HCT116 (cell line): ENCODE results near the gene RABGAP1. TPM values are rescaled to one million over a fixed set of nuclear protein-coding genes. Genes with fewer than 3 reads are reported as not detected.

Experiments used
- ATAC-seq: fragments of 200-7000 bp; cut with Tn5 transposase; 2 replicates; pipeline ENCODE4 v1.9.1; 2020; ENCODE audit warnings: mild to moderate bottlenecking, moderate library complexity
- Bru-seq: library from RNA; stranded (reverse); fragments of 400-500 nt; gene quantifications from one replicate; lab custom pipeline; 2021; lab: Mats Ljungman, UMichigan
- BruChase-seq, 2 experiments: library from RNA; stranded (reverse); fragments of 400-500 nt; gene quantifications; one replicate each; lab custom pipeline; 2021; lab: Mats Ljungman, UMichigan
- BruUV-seq: library from RNA; stranded (reverse); fragments of 400-500 nt; replicated peaks from 2 replicates; lab custom pipeline; 2021; lab: Mats Ljungman, UMichigan
- CTCF ChIA-PET: fragments of 300-600 bp; sonication (Branson Sonifier 250); formaldehyde crosslinking; loops from one replicate; lab custom pipeline; 2021; ENCODE audit warnings: antibody characterized with exemption; lab: Charles Lee
- POLR2A ChIA-PET: fragments of 300-600, 350-600 bp; sonication (Branson Sonifier 250); formaldehyde crosslinking; loops from one replicate; lab custom pipeline; 2021; ENCODE audit warnings: antibody characterized with exemption; lab: Charles Lee
- RAD21 ChIA-PET, 2 experiments: fragments of 300-600 bp; sonication (Branson Sonifier 250); formaldehyde crosslinking; loops; one replicate each; lab custom pipeline; 2023; ENCODE audit warnings: low total read pairs in 2 of 2; ENCODE audit not compliant: uncharacterized antibody in 2 of 2, unreplicated experiment in 2 of 2, low non-redundant PET in 1 of 2; lab: Charles Lee
- DNase-seq: peaks from one replicate; pipeline ENCODE4 v3.0.0-alpha.2; 2010; ENCODE audit warnings: low read depth, low spot score
- H2AFZ ChIP-seq: fragments of 200-600 bp; shearing (Covaris generic), sonication (generic); 2 replicates; pipeline ENCODE4 v1.6.1; 2017; ENCODE audit warnings: low read depth, mixed run types, mixed read lengths, antibody characterized with exemption, low read length; ENCODE audit not compliant: poor library complexity, severe bottlenecking
- H3K27ac ChIP-seq: 2 replicates; pipeline ENCODE4 v1.5.1; 2012; ENCODE audit warnings: low read depth, low read length
- H3K27me3 ChIP-seq: fragments of 200-600 bp; sonication (generic); 2 replicates; pipeline ENCODE4 v1.6.1; 2016; ENCODE audit warnings: mixed run types, low read length, mixed read lengths; ENCODE audit not compliant: insufficient read depth
- H3K36me3 ChIP-seq, 2 experiments: fragments of 200-500 bp in 1 of 2; fragments of 200-600 bp in 1 of 2; sonication (Bioruptor generic) in 1 of 2; sonication (generic) in 1 of 2; 2 replicates each; pipeline versions ENCODE4 v1.5.1 to v1.6.1; 2014 to 2016; ENCODE audit warnings: low read length in 2 of 2, inconsistent platforms in 1 of 2, mixed read lengths in 1 of 2, mixed run types in 1 of 2; ENCODE audit not compliant: insufficient read depth in 2 of 2, control insufficient read depth in 1 of 2
- H3K4me1 ChIP-seq, 2 experiments: fragments of 200-600 bp in 1 of 2; sonication (generic) in 1 of 2; 2 replicates each; pipeline versions ENCODE4 v1.5.1 to v1.6.1; 2012 to 2017; ENCODE audit warnings: low read length in 2 of 2, inconsistent platforms in 1 of 2, mild to moderate bottlenecking in 1 of 2, mixed read lengths in 1 of 2, mixed run types in 1 of 2, moderate library complexity in 1 of 2; ENCODE audit not compliant: insufficient read depth in 2 of 2, control insufficient read depth in 1 of 2
- H3K4me2 ChIP-seq: fragments of 200-600 bp; sonication (generic); 2 replicates; pipeline ENCODE4 v1.6.1; 2017; ENCODE audit warnings: mixed run types, low read length, mixed read lengths
- H3K4me3 ChIP-seq, 2 experiments: fragments of 200-600 bp in 1 of 2; sonication (generic) in 1 of 2; replicated peaks in 1 of 2; 2 replicates each; pipeline ENCODE4 v1.5.1; 2011 to 2016; ENCODE audit warnings: low read length in 2 of 2, control low read depth in 1 of 2, low read depth in 1 of 2, mild to moderate bottlenecking in 1 of 2, mixed read lengths in 1 of 2, mixed run types in 1 of 2
- H3K79me2 ChIP-seq: fragments of 200-600 bp; sonication (generic); 2 replicates; pipeline ENCODE4 v1.6.1; 2017; ENCODE audit warnings: mild to moderate bottlenecking, mixed run types, low read length, moderate library complexity, mixed read lengths; ENCODE audit not compliant: insufficient read depth
- H3K9ac ChIP-seq: fragments of 200-600 bp; sonication (generic); 2 replicates; pipeline ENCODE4 v1.6.1; 2016; ENCODE audit warnings: low read length, mixed read lengths
- H3K9me2 ChIP-seq: fragments of 200-600 bp; sonication (generic), shearing (Covaris generic); 2 replicates; pipeline ENCODE4 v1.6.1; 2017; ENCODE audit warnings: mixed run types, mild to moderate bottlenecking, moderate library complexity; ENCODE audit not compliant: insufficient read depth
- H3K9me3 ChIP-seq, 2 experiments: fragments of 200-500 bp in 1 of 2; fragments of 200-600 bp in 1 of 2; sonication (Bioruptor generic) in 1 of 2; sonication (generic) in 1 of 2; 2 replicates each; pipeline ENCODE4 v1.6.1; 2014 to 2017; ENCODE audit warnings: low read length in 2 of 2, mixed read lengths in 2 of 2, inconsistent platforms in 1 of 2, low read depth in 1 of 2, mild to moderate bottlenecking in 1 of 2, mixed run types in 1 of 2, moderate library complexity in 1 of 2; ENCODE audit not compliant: control insufficient read depth in 1 of 2, insufficient read depth in 1 of 2
- H4K20me1 ChIP-seq: fragments of 200-600 bp; sonication (generic), shearing (Covaris generic); 2 replicates; pipeline ENCODE4 v1.6.1; 2017; ENCODE audit warnings: mixed run types, mild to moderate bottlenecking, moderate library complexity; ENCODE audit not compliant: insufficient read depth
- CEBPB ChIP-seq: IDR thresholded peaks from 2 replicates; pipeline ENCODE4 v1.6.1; 2012; ENCODE audit warnings: low read depth
- EGR1 ChIP-seq: IDR thresholded peaks from 2 replicates; pipeline ENCODE4 v1.6.1; 2012; ENCODE audit warnings: low read depth
- EZH2phosphoT487 ChIP-seq: fragments of 200-600 bp; IDR thresholded peaks from 2 replicates; pipeline ENCODE4 v1.6.1; 2018; ENCODE audit warnings: antibody characterized with exemption, borderline replicate concordance
- MAX ChIP-seq: IDR thresholded peaks from 2 replicates; pipeline ENCODE4 v1.6.1; 2012
- POLR2AphosphoS5 ChIP-seq: IDR thresholded peaks from 2 replicates; pipeline ENCODE4 v1.6.1; 2011; ENCODE audit warnings: mild to moderate bottlenecking, low read depth, low read length, moderate library complexity
- SP1 ChIP-seq: IDR thresholded peaks from 2 replicates; pipeline ENCODE4 v1.6.1; 2012; ENCODE audit warnings: low read depth
- TCF7L2 ChIP-seq: IDR thresholded peaks from 2 replicates; pipeline ENCODE4 v1.7.0; 2011; ENCODE audit warnings: borderline replicate concordance, inconsistent platforms; ENCODE audit not compliant: insufficient read depth, insufficient read length; ENCODE audit errors: extremely low read depth
- YY1 ChIP-seq: IDR thresholded peaks from 2 replicates; pipeline ENCODE4 v1.6.1; 2011; ENCODE audit warnings: low read length, low read depth, moderate library complexity, mild to moderate bottlenecking; ENCODE audit not compliant: insufficient replicate concordance; ENCODE audit errors: extremely low read depth
- ZFX ChIP-seq: fragments of 450-650 bp; IDR thresholded peaks from 2 replicates; pipeline ENCODE4 v1.6.1; 2017
- intact Hi-C: fragments of 100-400 bp; cut with micrococcal nuclease; formaldehyde crosslinking; loops from 2 replicates; pipeline ENCODE4 v1.10.0; 2022
- long read RNA-seq: library from polyadenylated mRNA; unstranded; transcript quantifications from one replicate; pipeline ENCODE4 v2.0.0, GENCODE V29; 2021; ENCODE audit not compliant: unreplicated experiment
- polyA plus RNA-seq: library from polyadenylated mRNA; unstranded; fragments of >200 nt; gene quantifications from 2 replicates; pipeline ENCODE4 v1.2.1, GENCODE V29; 2012; ENCODE audit warnings: missing spikeins
- total RNA-seq: library from RNA; stranded (reverse); gene quantifications from one replicate; pipeline ENCODE4 v1.2.1, GENCODE V29; 2021; ENCODE audit not compliant: unreplicated experiment
- TF ChIP-seq, protein P1 (sequence below): IDR thresholded peaks from 2 replicates; pipeline ENCODE4 v1.6.1; 2011; ENCODE audit warnings: mild to moderate bottlenecking, low read length, moderate library complexity; ENCODE audit not compliant: insufficient replicate concordance; ENCODE audit errors: extremely low read depth

Gene RABGAP1
- total RNA-seq: 29.7 TPM
- 8.9 and 11.2 TPM in 2 replicates for polyA plus RNA-seq
- Bru-seq, nascent RNA: percentile 89 among the genes with signal in this experiment
- percentile 77 among the genes with signal in this experiment for BruChase-seq, experiment 1, labeled RNA remaining after a 6-hour chase
- percentile 83 among the genes with signal in this experiment for BruChase-seq, experiment 2, labeled RNA remaining after a 2-hour chase
- long read RNA-seq, full-length matches to known transcripts: 5 of 18 reads
- long read RNA-seq, partial matches to known transcripts: 2 of 18 reads
- long read RNA-seq, other reads (novel, unspliced or antisense): 11 of 18 reads

DNA sequence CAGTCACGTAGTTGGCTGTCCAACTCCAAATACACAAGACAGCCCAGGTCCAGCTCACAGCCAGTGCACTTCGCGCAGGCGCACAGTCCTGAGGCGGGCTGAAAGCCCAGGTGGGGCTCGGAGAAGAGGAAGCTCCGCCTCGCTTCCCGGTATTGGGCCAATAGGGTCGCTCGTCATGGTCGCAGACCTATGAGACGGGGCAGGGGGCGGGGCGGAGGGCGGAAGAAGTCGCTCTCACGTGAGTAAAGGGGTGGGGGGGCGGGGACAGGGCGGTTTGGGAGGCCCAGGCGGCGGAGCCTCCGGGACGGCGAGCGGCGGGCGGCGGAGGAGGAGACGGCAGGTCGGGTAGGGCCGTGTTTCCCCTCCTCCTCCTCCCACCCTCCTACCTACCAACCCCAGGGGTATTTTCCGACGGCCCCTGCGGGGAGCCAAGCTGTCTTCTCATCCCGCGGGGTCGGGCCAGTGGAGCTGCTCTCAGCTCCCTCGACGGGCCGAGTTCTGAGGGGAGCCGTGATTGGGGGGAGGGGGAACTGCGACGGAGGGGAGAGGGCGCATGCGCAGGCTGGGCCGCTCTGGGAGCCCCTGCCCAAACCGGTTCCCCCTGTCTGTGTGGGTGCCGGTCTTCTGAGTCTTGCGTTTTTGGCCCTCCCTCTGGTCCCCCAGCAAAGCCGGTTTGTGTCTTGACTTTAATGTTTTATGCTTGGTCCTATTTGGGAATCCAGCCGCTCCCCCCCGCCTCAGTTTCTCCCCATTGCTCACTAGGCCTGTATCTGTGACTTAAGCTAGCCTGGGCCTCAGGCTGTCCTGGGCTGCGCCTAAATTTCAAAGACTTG, at the start of gene RABGAP1:
Gene RABGAP1 (plus strand): TSS at position 272 of the 833 bp plus-strand sequence. CDS start 16,040 bp downstream, outside the sequence.
- Histone ChIP-seq H3K9me2 (no peaks in the 10 kb centered on the region), H3K9ac (peak within 1 kb of the TSS; percentile 83), H3K4me3 (peak within 1 kb of the TSS; percentile 83 to 85), H3K4me2 (peak within 1 kb of the TSS; percentile 93), H3K79me2 (peaks cover 65% of the 10 kb centered on the region), H3K4me1 (peaks cover 7 to 23% of the 10 kb centered on the region in 2 experiments; a peak in 3 of 4 replicates), H3K27ac (peak within 1 kb of the TSS; percentile 72), H3K9me3 (no peaks in the 10 kb centered on the region), H2AFZ (no peak within 1 kb of the TSS), H4K20me1 (no peaks in the 10 kb centered on the region), H3K36me3 (peaks cover 4 to 10% of the 10 kb centered on the region in 2 experiments; a peak in 2 of 4 replicates), H3K27me3 (no peaks in the 10 kb centered on the region)
- ChIA-PET RAD21 (interaction anchor here (0.6 to 1.2 kb wide), 2 partner anchors 9 to 118 kb away, joined by 3 to 4 read pairs; partner anchors contain the start of gene ZBTB26 (in 1 of the 2)), CTCF (interaction anchor here (1.0 to 1.1 kb wide), 2 partner anchors 9 to 28 kb away, joined by 4 to 5 read pairs; partner anchors contain the start of genes ZBTB26 and ZBTB6), POLR2A (interaction anchor here (0.7 to 1.7 kb wide), 7 partner anchors 9 to 152 kb away, joined by 3 to 25 read pairs (median 5); partner anchors contain the start of genes RC3H2, ZBTB26 and ZBTB6)
- no TSS peak for BruUV-seq
- DNase-seq (peak; percentile 96), ATAC-seq (peak; percentile 97)
- TF ChIP-seq CEBPB (no peak), EGR1 (0 out of 2 replicates have a peak, but pooled peaks have one; percentile 14), TCF7L2 (peak; percentile 48), POLR2AphosphoS5 (peak; percentile 90), EZH2phosphoT487 (no peak), YY1 (no peak), SP1 (peak; percentile 81), ZFX (peak; percentile 71), MAX (0 out of 2 replicates have a peak, but pooled peaks have one; percentile 34)
- TF ChIP-seq, protein P1, sequence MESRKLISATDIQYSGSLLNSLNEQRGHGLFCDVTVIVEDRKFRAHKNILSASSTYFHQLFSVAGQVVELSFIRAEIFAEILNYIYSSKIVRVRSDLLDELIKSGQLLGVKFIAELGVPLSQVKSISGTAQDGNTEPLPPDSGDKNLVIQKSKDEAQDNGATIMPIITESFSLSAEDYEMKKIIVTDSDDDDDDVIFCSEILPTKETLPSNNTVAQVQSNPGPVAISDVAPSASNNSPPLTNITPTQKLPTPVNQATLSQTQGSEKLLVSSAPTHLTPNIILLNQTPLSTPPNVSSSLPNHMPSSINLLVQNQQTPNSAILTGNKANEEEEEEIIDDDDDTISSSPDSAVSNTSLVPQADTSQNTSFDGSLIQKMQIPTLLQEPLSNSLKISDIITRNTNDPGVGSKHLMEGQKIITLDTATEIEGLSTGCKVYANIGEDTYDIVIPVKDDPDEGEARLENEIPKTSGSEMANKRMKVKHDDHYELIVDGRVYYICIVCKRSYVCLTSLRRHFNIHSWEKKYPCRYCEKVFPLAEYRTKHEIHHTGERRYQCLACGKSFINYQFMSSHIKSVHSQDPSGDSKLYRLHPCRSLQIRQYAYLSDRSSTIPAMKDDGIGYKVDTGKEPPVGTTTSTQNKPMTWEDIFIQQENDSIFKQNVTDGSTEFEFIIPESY: peak; percentile 42
- intact Hi-C loops: loop anchor here (2.0 kb wide), 1 partner anchor 28 kb away; the partner anchor contains the start of gene ZBTB6
